Neural progenitor cell (in vitro differentiated cells): ENCODE results near the gene UNC119B.

Experiments used
- EZH2 ChIP-seq: fragments of 200-600 bp; sonication (generic); IDR thresholded peaks from 2 replicates; pipeline ENCODE4 v1.6.1; 2017; ENCODE audit warnings: antibody characterized with exemption, mild to moderate bottlenecking, moderate library complexity
- EZH2phosphoT487 ChIP-seq: fragments of 200-600 bp; sonication (generic); IDR thresholded peaks from 2 replicates; pipeline ENCODE4 v1.6.1; 2017; ENCODE audit warnings: antibody characterized with exemption
- TF ChIP-seq, protein P1 (sequence below): fragments of 200-600 bp; sonication (generic); IDR thresholded peaks from 2 replicates; pipeline ENCODE4 v1.5.1; 2017; ENCODE audit warnings: antibody characterized with exemption, mild to moderate bottlenecking

DNA sequence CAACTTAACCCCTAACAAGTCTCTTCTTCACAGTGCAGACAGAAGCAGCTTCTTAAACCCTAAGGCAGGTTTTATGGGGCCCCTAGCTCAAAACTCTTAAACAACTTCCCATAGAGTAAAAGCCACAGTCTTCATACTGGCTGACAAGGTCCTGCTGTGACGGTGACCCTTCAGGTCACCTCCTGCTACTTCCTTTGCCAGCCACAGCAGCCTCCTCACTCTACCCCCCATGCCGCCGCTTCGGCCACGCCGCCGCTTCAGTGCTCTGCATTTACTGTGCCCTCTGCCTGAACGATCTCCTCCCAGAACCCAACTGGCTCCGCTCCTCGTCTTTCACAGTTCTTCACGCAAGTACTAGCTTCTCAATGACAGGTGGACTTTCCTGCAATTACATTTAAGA lies 60.8 kb downstream of the UNC119B start:
- TF ChIP-seq, protein P1, sequence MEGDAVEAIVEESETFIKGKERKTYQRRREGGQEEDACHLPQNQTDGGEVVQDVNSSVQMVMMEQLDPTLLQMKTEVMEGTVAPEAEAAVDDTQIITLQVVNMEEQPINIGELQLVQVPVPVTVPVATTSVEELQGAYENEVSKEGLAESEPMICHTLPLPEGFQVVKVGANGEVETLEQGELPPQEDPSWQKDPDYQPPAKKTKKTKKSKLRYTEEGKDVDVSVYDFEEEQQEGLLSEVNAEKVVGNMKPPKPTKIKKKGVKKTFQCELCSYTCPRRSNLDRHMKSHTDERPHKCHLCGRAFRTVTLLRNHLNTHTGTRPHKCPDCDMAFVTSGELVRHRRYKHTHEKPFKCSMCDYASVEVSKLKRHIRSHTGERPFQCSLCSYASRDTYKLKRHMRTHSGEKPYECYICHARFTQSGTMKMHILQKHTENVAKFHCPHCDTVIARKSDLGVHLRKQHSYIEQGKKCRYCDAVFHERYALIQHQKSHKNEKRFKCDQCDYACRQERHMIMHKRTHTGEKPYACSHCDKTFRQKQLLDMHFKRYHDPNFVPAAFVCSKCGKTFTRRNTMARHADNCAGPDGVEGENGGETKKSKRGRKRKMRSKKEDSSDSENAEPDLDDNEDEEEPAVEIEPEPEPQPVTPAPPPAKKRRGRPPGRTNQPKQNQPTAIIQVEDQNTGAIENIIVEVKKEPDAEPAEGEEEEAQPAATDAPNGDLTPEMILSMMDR: no peak
- no peak for TF ChIP-seq EZH2
- TF ChIP-seq EZH2phosphoT487: no peak
